ENCODE data around the gene IL22.

DNA sequence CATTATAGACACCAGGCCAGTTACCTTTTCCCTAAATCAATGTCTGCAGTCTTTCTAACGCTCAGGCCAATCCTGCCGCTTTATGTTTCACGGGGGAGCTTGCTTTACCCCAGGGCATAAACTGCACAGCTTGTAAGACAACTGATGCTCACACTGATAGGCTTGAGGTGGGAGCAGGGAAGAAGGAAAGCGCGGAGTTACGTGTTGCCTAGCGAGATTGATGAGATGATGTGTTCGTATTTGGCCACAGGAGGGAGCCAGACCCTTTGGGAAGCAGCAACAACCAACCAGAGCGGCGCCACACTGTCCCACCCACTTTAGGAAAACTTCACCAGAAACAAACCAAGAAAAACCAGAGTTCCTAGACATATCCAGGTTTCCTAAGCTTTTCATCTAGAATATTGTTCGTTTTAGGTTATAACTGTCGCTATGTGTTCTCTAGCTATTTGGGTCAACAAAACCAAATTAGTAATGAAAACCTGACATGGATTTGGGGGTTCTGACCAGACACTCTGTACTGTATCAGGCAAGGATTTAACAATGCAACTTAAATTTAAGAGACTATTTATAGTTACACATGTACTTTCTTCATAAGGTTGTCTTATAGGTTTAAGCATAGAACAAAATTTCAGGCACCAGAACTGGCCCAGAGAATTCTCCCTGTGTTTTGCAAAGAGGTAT, 30.2 kb downstream of the IL22 start:
- TF ChIP-seq, protein P1, sequence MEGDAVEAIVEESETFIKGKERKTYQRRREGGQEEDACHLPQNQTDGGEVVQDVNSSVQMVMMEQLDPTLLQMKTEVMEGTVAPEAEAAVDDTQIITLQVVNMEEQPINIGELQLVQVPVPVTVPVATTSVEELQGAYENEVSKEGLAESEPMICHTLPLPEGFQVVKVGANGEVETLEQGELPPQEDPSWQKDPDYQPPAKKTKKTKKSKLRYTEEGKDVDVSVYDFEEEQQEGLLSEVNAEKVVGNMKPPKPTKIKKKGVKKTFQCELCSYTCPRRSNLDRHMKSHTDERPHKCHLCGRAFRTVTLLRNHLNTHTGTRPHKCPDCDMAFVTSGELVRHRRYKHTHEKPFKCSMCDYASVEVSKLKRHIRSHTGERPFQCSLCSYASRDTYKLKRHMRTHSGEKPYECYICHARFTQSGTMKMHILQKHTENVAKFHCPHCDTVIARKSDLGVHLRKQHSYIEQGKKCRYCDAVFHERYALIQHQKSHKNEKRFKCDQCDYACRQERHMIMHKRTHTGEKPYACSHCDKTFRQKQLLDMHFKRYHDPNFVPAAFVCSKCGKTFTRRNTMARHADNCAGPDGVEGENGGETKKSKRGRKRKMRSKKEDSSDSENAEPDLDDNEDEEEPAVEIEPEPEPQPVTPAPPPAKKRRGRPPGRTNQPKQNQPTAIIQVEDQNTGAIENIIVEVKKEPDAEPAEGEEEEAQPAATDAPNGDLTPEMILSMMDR (IDR thresholded peaks at IDR 0.05), result peak in 5 of 7 experiments; percentile 47 to 85 (median 81)
- TF ChIP-seq EP300 (IDR thresholded peaks at IDR 0.05), result no peak
- TF ChIP-seq POLR2A (IDR thresholded peaks at IDR 0.05), result no peak

All from stomach (tissue), 4 donors.